RWPE2 (cell line): Measurements from ENCODE around the gene ACVR2A.

Experiments
- ATAC-seq: fragments of 200-7000 bp; cut with Tn5 transposase; 3 replicates; pipeline ENCODE4 v1.9.1; 2021; ENCODE audit warnings: low read depth
- DNase-seq: peaks from one replicate; pipeline ENCODE4 v3.0.0-alpha.2; 2020; ENCODE audit warnings: low spot score
- H3K27ac ChIP-seq: fragments of 450-650 bp; 2 replicates; pipeline ENCODE4 v1.5.1; 2017; ENCODE audit warnings: mild to moderate bottlenecking; ENCODE audit not compliant: poor library complexity, severe bottlenecking
- H3K27me3 ChIP-seq: fragments of 250-450 bp; sonication (Bioruptor Pico); 2 replicates; pipeline ENCODE4 v1.5.1; 2021; ENCODE audit warnings: mild to moderate bottlenecking, moderate library complexity; ENCODE audit not compliant: insufficient read depth, poor library complexity, severe bottlenecking
- H3K36me3 ChIP-seq: fragments of 250-450 bp; sonication (Bioruptor Pico); 2 replicates; pipeline ENCODE4 v1.5.1; 2020; ENCODE audit warnings: low read depth, mild to moderate bottlenecking, moderate library complexity
- H3K4me1 ChIP-seq: fragments of 250-450 bp; sonication (Bioruptor Pico); 2 replicates; pipeline ENCODE4 v1.5.1; 2021; ENCODE audit warnings: mild to moderate bottlenecking, moderate library complexity; ENCODE audit not compliant: insufficient read depth, poor library complexity, severe bottlenecking
- H3K4me3 ChIP-seq: fragments of 250-450 bp; sonication (Bioruptor Pico); 2 replicates; pipeline ENCODE4 v1.5.1; 2021; ENCODE audit warnings: mild to moderate bottlenecking, moderate library complexity; ENCODE audit not compliant: severe bottlenecking
- H3K9me3 ChIP-seq: fragments of 250-450 bp; sonication (Bioruptor Pico); 2 replicates; pipeline ENCODE4 v1.5.1; 2021; ENCODE audit warnings: mild to moderate bottlenecking, moderate library complexity; ENCODE audit not compliant: severe bottlenecking
- TF ChIP-seq, protein P1 (sequence below): fragments of 450-650 bp; IDR thresholded peaks from one replicate; pipeline ENCODE4 v1.5.1; 2017; ENCODE audit warnings: mild to moderate bottlenecking, moderate library complexity; ENCODE audit not compliant: poor library complexity, severe bottlenecking

ACVR2A gene

GRCh38 chr2:147872967-147873366, 28.1 kb downstream of the ACVR2A start:
- H3K27me3 ChIP-seq = no peaks in the 10 kb centered on the region
- H3K27ac ChIP-seq = no peak overlapping the region
- ATAC-seq = no peak
- DNase-seq = no peak
- H3K36me3 ChIP-seq = no peaks in the 10 kb centered on the region
- TF ChIP-seq, protein P1, sequence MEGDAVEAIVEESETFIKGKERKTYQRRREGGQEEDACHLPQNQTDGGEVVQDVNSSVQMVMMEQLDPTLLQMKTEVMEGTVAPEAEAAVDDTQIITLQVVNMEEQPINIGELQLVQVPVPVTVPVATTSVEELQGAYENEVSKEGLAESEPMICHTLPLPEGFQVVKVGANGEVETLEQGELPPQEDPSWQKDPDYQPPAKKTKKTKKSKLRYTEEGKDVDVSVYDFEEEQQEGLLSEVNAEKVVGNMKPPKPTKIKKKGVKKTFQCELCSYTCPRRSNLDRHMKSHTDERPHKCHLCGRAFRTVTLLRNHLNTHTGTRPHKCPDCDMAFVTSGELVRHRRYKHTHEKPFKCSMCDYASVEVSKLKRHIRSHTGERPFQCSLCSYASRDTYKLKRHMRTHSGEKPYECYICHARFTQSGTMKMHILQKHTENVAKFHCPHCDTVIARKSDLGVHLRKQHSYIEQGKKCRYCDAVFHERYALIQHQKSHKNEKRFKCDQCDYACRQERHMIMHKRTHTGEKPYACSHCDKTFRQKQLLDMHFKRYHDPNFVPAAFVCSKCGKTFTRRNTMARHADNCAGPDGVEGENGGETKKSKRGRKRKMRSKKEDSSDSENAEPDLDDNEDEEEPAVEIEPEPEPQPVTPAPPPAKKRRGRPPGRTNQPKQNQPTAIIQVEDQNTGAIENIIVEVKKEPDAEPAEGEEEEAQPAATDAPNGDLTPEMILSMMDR = no peak
- H3K4me3 ChIP-seq = no peak overlapping the region
- H3K4me1 ChIP-seq = no peaks in the 10 kb centered on the region
- H3K9me3 ChIP-seq = no peaks in the 10 kb centered on the region

DNA sequence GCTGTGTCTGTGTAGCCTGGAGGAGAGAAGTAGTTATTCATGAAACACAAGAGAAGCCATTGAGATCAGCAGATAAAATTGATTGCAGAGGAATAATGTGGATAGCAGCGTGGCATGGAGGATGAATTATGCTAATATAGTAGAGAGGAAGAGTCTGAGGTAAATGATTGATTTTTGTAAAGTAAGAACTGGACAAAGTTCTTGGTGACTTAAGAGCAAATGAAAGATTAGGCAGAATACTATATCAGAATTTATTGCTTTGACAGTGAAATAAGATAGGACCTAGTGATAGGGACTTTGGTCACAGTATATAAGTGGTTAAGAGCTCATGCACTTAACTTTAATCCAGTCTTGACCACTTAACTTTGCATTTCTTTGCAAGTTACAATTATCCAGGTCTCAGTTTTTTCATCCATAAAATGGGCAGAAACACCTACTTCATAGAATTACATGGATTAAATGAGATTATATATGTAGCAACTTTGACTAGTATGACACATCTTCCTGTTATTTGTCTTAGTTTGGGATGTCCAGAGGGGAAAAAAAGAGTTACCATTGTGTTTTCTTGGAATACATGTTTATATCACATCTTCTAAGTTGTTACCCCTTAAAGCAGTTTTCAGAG, 29.1 kb downstream of the ACVR2A start:
- Histone ChIP-seq H3K27me3 (no peaks in the 10 kb centered on the region), H3K36me3 (no peaks in the 10 kb centered on the region), H3K27ac (no peak overlapping the region), H3K4me1 (no peaks in the 10 kb centered on the region), H3K4me3 (no peak overlapping the region), H3K9me3 (no peaks in the 10 kb centered on the region)
- ATAC-seq (no peak), DNase-seq (no peak)
- TF ChIP-seq, protein P1 = no peak

DNA sequence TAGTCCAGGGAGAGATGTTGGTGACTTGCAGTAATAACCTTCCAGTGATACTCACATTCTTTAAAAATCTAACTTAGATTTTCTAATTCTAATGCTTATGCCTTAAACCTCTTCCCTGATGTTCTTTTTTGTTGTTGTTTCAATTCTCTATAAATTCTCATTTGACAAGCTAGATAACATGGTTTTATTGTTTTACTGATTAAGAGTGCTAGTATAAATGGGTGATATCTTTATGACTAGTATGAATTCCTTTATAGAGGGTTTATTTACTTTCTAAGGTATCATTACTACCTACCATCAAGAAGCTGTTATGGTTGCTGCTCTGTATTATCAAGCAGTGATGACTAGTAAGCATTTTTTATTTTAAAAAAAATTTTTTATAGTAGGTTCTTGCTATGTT, 35.0 kb downstream of the ACVR2A start:
- DNase-seq (no peak), ATAC-seq (no peak)
- Histone ChIP-seq H3K27me3 (no peaks in the 10 kb centered on the region), H3K4me3 (no peak overlapping the region), H3K36me3 (no peaks in the 10 kb centered on the region), H3K27ac (no peak overlapping the region), H3K9me3 (no peaks in the 10 kb centered on the region), H3K4me1 (no peaks in the 10 kb centered on the region)
- TF ChIP-seq, protein P1 = no peak

GRCh38 chr2:147882631-147883030, 37.8 kb downstream of the ACVR2A start:
- Histone ChIP-seq H3K9me3 (no peaks in the 10 kb centered on the region), H3K27me3 (no peaks in the 10 kb centered on the region), H3K36me3 (no peaks in the 10 kb centered on the region), H3K4me3 (no peak overlapping the region), H3K4me1 (no peaks in the 10 kb centered on the region), H3K27ac (no peak overlapping the region)
- TF ChIP-seq, protein P1 = no peak
- DNase-seq = no peak
- no peak for ATAC-seq

GRCh38 chr2:147884830-147885229, 40.0 kb downstream of the ACVR2A start:
- H3K27ac ChIP-seq = no peak overlapping the region
- no peak overlapping the region for H3K4me3 ChIP-seq
- no peaks in the 10 kb centered on the region for H3K9me3 ChIP-seq
- TF ChIP-seq, protein P1 = no peak
- no peaks in the 10 kb centered on the region for H3K27me3 ChIP-seq
- H3K36me3 ChIP-seq = no peaks in the 10 kb centered on the region
- no peaks in the 10 kb centered on the region for H3K4me1 ChIP-seq
- DNase-seq = no peak
- no peak for ATAC-seq
